GM23248 (cell line): ENCODE data around the gene TMOD3. TPM values are rescaled to one million over a fixed set of nuclear protein-coding genes. Genes with fewer than 3 reads are reported as not detected.

Experiments used
- DNase-seq: peaks from one replicate; pipeline ENCODE4 v3.0.0-alpha.2; 2015
- H2AFZ ChIP-seq: fragments of 200-600 bp; sonication (generic); 2 replicates; pipeline ENCODE4 v1.6.1; 2016; ENCODE audit warnings: antibody characterized with exemption
- H3F3A ChIP-seq: fragments of 200-600 bp; sonication (generic); 2 replicates; pipeline ENCODE4 v1.6.1; 2016; ENCODE audit warnings: mild to moderate bottlenecking, antibody characterized with exemption, mixed run types; ENCODE audit not compliant: insufficient read depth
- H3K27ac ChIP-seq: fragments of 200-600 bp; sonication (generic); 2 replicates; pipeline ENCODE4 v1.5.1; 2016; ENCODE audit warnings: mild to moderate bottlenecking
- H3K27me3 ChIP-seq: fragments of 200-600 bp; sonication (generic); replicated peaks from 2 replicates; pipeline ENCODE4 v1.6.1; 2016; ENCODE audit warnings: mild to moderate bottlenecking; ENCODE audit not compliant: insufficient read depth
- H3K36me3 ChIP-seq: fragments of 200-600 bp; sonication (generic); 2 replicates; pipeline ENCODE4 v1.6.1; 2016; ENCODE audit warnings: low read depth, mild to moderate bottlenecking
- H3K4me1 ChIP-seq: fragments of 200-600 bp; sonication (generic); 2 replicates; pipeline ENCODE4 v1.6.1; 2016; ENCODE audit warnings: mild to moderate bottlenecking; ENCODE audit not compliant: insufficient read depth
- H3K4me2 ChIP-seq: fragments of 200-600 bp; sonication (generic); one replicate; pipeline ENCODE4 v1.6.1; 2016; ENCODE audit warnings: mild to moderate bottlenecking; ENCODE audit not compliant: unreplicated experiment
- H3K4me3 ChIP-seq: fragments of 200-600 bp; sonication (generic); 2 replicates; pipeline ENCODE4 v1.5.1; 2016; ENCODE audit warnings: mild to moderate bottlenecking
- H3K79me2 ChIP-seq: fragments of 200-600 bp; sonication (generic); 2 replicates; pipeline ENCODE4 v1.6.1; 2016; ENCODE audit warnings: mild to moderate bottlenecking; ENCODE audit not compliant: insufficient read depth
- H3K9ac ChIP-seq: fragments of 200-600 bp; sonication (generic); 2 replicates; pipeline ENCODE4 v1.6.1; 2016; ENCODE audit warnings: mild to moderate bottlenecking
- H3K9me2 ChIP-seq: fragments of 200-600 bp; sonication (generic); 2 replicates; pipeline ENCODE4 v1.6.1; 2016; ENCODE audit warnings: mixed run types, mild to moderate bottlenecking, moderate library complexity; ENCODE audit not compliant: insufficient read depth
- H3K9me3 ChIP-seq: fragments of 200-600 bp; sonication (generic); one replicate; pipeline ENCODE4 v1.6.1; 2017; ENCODE audit warnings: low read depth
- H4K20me1 ChIP-seq: fragments of 200-600 bp; sonication (generic); 2 replicates; pipeline ENCODE4 v1.6.0; 2016; ENCODE audit not compliant: insufficient read depth
- EZH2 ChIP-seq: fragments of 200-600 bp; sonication (generic); IDR thresholded peaks from 2 replicates; pipeline ENCODE4 v1.6.1; 2018; ENCODE audit warnings: antibody characterized with exemption, mild to moderate bottlenecking; ENCODE audit not compliant: insufficient read depth, poor library complexity, severe bottlenecking
- EZH2phosphoT487 ChIP-seq: fragments of 200-600 bp; sonication (generic); IDR thresholded peaks from 2 replicates; pipeline ENCODE4 v1.6.1; 2018; ENCODE audit warnings: antibody characterized with exemption, moderate library complexity, mild to moderate bottlenecking, low read depth; ENCODE audit not compliant: insufficient read depth
- WGBS, 2 experiments: methylation state at CpG; one replicate each; pipeline ENCODE4 v1.1.6; 2015 to 2017; ENCODE audit warnings: low lambda C conversion rate in 2 of 2, low coverage in 1 of 2; ENCODE audit errors: missing lambda C conversion rate in 2 of 2; 5-methylcytosine and 5-hydroxymethylcytosine counted together
- in situ Hi-C: fragments of 300-500 bp; cut with MboI; formaldehyde crosslinking; loops from 2 replicates; pipeline ENCODE4 v1.15.0; 2020
- polyA plus RNA-seq: library from polyadenylated mRNA; unstranded; fragments of >200 nt; fragmentation: Nextera tagmentation; extraction: Ambion mirVana; gene quantifications from 2 replicates; pipeline ENCODE4 v1.2.1, GENCODE V29; 2016
- total RNA-seq: library from RNA; depleted of rRNA; stranded (reverse); fragments of >200 nt; shearing (Covaris generic); gene quantifications from 2 replicates; pipeline ENCODE4 v1.2.3, GENCODE V29; 2014

Gene TMOD3
- total and polyA plus RNA-seq, 2 experiments from 2014 or later, result 35.1 to 47.2 TPM

DNA sequence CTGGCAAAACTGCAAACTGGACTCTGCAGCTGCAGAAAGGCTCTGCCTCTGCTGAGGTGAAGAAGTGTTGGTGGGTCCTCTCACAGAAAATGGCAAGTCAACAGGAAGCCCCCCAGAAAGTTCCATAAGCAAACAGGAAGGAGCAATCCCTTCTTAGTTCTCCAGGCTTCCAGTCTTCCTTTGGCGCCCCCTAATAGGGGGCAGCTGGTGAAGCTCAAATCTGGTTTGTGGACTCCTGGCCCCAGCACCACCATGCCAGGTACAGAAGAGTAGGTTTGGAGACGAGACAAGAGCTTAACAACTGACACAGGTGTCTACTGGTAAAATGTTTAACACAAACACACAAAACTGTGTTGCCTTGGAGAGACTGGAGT, 106.6 kb downstream of the TMOD3 start:
- Histone ChIP-seq H3K36me3 (no peaks in the 10 kb centered on the region; the same call in 1 of the 2 replicates), H3K27ac (no peak overlapping the region), H3K4me3 (no peak overlapping the region), H3F3A (peaks cover 11% of the 10 kb centered on the region; the same call in 1 of the 2 replicates), H3K9me3 (no peaks in the 10 kb centered on the region), H3K9me2 (no peaks in the 10 kb centered on the region), H2AFZ (no peak overlapping the region), H3K9ac (no peak overlapping the region), H3K27me3 (no peaks in the 10 kb centered on the region), H3K4me1 (no peaks in the 10 kb centered on the region; the same call in 1 of the 2 replicates), H3K79me2 (peaks cover 7% of the 10 kb centered on the region; the same call in 1 of the 2 replicates), H4K20me1 (no peaks in the 10 kb centered on the region), H3K4me2 (no peak overlapping the region)
- WGBS, 2 experiments, result 76 to 81% methylated on average over 2 of the region's 2 CpGs
- no peak for DNase-seq
- in situ Hi-C loops, result no loop called here
- no peak for TF ChIP-seq EZH2
- TF ChIP-seq EZH2phosphoT487, result no peak

DNA sequence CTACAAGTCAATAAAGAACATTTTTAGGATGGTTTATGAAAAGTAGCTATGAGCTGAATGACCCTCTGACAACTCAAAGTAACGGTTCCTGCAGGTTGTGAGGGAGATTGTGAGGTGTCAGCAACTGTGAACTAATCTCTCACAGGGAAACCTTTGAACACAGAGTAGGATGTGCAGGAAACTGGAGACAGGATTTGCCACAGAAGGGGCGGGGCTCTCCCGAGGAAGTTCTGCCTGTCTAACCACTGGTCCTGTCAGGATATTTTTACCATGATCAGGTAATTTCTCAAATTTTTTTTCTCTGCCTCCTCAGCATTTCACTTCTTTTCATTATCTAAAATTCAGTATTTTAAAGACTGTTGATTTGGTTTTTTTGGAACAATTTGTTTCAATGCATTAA, 108.8 kb downstream of the TMOD3 start:
- H4K20me1 ChIP-seq, result no peaks in the 10 kb centered on the region
- no peak overlapping the region for H3K9ac ChIP-seq
- H3F3A ChIP-seq, result peaks cover 11% of the 10 kb centered on the region; the same call in 1 of the 2 replicates
- H3K27ac ChIP-seq, result no peak overlapping the region
- no peaks in the 10 kb centered on the region; the same call in 1 of the 2 replicates for H3K36me3 ChIP-seq
- H3K9me2 ChIP-seq, result no peaks in the 10 kb centered on the region
- H3K79me2 ChIP-seq, result peaks cover 15% of the 10 kb centered on the region; the same call in 1 of the 2 replicates
- TF ChIP-seq EZH2phosphoT487 (no peak), EZH2 (no peak)
- no peaks in the 10 kb centered on the region for H3K27me3 ChIP-seq
- no peaks in the 10 kb centered on the region for H3K9me3 ChIP-seq
- no peak for DNase-seq
- WGBS, 2 experiments, result 82 to 83% methylated on average over 3 of the region's 3 CpGs
- in situ Hi-C loops, result no loop called here
- H3K4me3 ChIP-seq, result no peak overlapping the region
- no peak overlapping the region for H3K4me2 ChIP-seq
- no peaks in the 10 kb centered on the region for H3K4me1 ChIP-seq
- no peak overlapping the region for H2AFZ ChIP-seq

DNA sequence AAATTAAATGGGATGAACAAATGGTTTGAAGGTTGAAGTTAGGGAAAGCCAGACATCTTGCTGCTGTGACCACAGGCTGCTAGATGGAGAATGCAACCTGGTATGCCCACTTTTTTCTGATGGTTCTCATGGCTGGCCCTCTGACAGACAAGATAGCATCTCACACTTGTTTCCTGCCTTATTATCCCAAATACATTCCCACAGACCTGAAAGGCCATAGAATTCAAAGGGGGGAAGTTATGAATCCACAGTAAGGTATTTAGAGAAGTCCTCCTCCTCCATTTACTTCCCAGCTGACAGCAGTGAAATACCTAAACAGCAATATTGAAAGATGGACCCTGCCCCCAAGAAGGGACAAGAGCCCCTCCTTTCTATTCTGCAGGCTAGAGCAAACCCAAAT, 109.8 kb downstream of the TMOD3 start:
- Histone ChIP-seq H3K9me2 (no peaks in the 10 kb centered on the region), H3K4me3 (no peak overlapping the region), H3K9ac (no peak overlapping the region), H3K36me3 (no peaks in the 10 kb centered on the region; the same call in 1 of the 2 replicates), H3K79me2 (peaks cover 23% of the 10 kb centered on the region; the same call in 1 of the 2 replicates), H3K9me3 (no peaks in the 10 kb centered on the region), H3K4me2 (no peak overlapping the region), H3K4me1 (no peaks in the 10 kb centered on the region), H3F3A (peaks cover 11% of the 10 kb centered on the region; the same call in 1 of the 2 replicates), H3K27me3 (no peaks in the 10 kb centered on the region), H2AFZ (no peak overlapping the region), H3K27ac (no peak overlapping the region), H4K20me1 (no peaks in the 10 kb centered on the region)
- no peak for DNase-seq
- TF ChIP-seq EZH2phosphoT487, result no peak
- no peak for TF ChIP-seq EZH2
- in situ Hi-C loops, result no loop called here

DNA sequence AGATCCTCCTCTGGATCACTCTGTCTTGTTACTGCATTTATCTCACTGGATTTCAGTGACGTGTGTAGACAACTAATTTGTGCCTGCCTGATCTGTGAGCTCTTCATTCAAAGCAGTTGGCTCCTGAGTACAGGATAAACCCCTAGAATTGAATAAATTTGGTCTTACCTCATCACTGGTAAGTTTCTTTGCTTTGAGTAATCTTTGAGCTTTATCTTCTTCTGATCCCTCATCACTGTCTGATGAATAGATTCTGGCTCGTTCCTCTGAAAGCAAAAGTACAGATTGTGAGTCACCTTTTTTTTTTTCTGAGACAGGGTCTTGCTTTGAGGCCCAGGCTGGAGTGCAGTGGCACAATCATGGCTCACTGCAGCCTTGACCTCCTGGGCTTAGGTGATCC, 117.7 kb downstream of the TMOD3 start:
- Histone ChIP-seq H3K9me3 (no peaks in the 10 kb centered on the region), H4K20me1 (no peaks in the 10 kb centered on the region), H3K27ac (no peak overlapping the region), H3K79me2 (0 out of 2 replicates have a peak, but pooled peaks cover 15% of the 10 kb centered on the region), H3K4me2 (no peak overlapping the region), H2AFZ (no peak overlapping the region), H3K27me3 (no peaks in the 10 kb centered on the region), H3K4me1 (no peaks in the 10 kb centered on the region), H3K9me2 (no peaks in the 10 kb centered on the region), H3F3A (peaks cover 19% of the 10 kb centered on the region; the same call in 1 of the 2 replicates), H3K4me3 (no peak overlapping the region), H3K36me3 (peaks cover 51% of the 10 kb centered on the region), H3K9ac (no peak overlapping the region)
- no peak for TF ChIP-seq EZH2phosphoT487
- 57 to 77% methylated on average over 2 of the region's 2 CpGs for WGBS, 2 experiments
- no peak for DNase-seq
- in situ Hi-C loops, result no loop called here

DNA sequence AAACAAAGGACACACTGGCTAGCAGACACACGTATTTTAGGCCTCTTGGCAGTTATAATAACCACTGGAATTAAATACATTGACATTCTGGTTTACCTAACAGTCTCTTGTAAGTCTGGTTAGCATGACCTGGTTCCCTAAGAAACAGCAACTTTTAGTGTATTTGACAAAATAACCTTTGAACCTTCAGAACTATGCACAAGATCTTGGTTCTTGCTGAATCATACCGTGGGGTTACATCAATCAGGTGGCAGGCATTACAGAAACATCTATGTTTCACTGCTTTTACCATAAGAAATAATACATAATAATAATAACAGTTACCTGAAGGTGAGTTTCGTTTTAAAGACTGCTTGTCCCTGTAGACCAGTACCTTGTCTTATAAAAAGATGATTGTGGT, 123.4 kb downstream of the TMOD3 start:
- peaks cover 66% of the 10 kb centered on the region for H3K36me3 ChIP-seq
- 89 to 95% methylated on average over 3 of the region's 3 CpGs for WGBS, 2 experiments
- H3K4me3 ChIP-seq, result no peak overlapping the region
- no peak overlapping the region for H3K27ac ChIP-seq
- in situ Hi-C loops, result no loop called here
- H4K20me1 ChIP-seq, result no peaks in the 10 kb centered on the region
- no peak for DNase-seq
- no peaks in the 10 kb centered on the region for H3K9me3 ChIP-seq
- H3K9me2 ChIP-seq, result no peaks in the 10 kb centered on the region
- 0 out of 2 replicates have a peak, but pooled peaks cover 14% of the 10 kb centered on the region for H3F3A ChIP-seq
- H3K9ac ChIP-seq, result no peak overlapping the region
- TF ChIP-seq EZH2 (no peak), EZH2phosphoT487 (no peak)
- no peak overlapping the region for H2AFZ ChIP-seq
- no peaks in the 10 kb centered on the region for H3K79me2 ChIP-seq
- no peak overlapping the region for H3K4me2 ChIP-seq
- no peaks in the 10 kb centered on the region for H3K27me3 ChIP-seq
- H3K4me1 ChIP-seq, result no peaks in the 10 kb centered on the region
